IPS-15b (cell line): ENCODE results near the gene PEPD.
"Not testable (repeated sequence)": the region's sequence is repeated elsewhere in the genome, so short reads cannot be mapped to it uniquely, and the experiment has no call there.

Experiments
- H3K27me3 ChIP-seq: one replicate; pipeline ENCODE4 v1.6.1; 2013; ENCODE audit warnings: low read length; ENCODE audit not compliant: control insufficient read depth, insufficient read depth
- H3K36me3 ChIP-seq: one replicate; pipeline ENCODE4 v1.6.1; 2013; ENCODE audit warnings: low read length; ENCODE audit not compliant: control insufficient read depth, insufficient read depth
- H3K4me1 ChIP-seq: one replicate; pipeline ENCODE4 v1.6.1; 2013; ENCODE audit warnings: mild to moderate bottlenecking, low read length; ENCODE audit not compliant: control insufficient read depth, insufficient read depth
- H3K4me3 ChIP-seq: one replicate; pipeline ENCODE4 v1.5.1; 2013; ENCODE audit warnings: low read depth, low read length
- H3K9ac ChIP-seq: one replicate; pipeline ENCODE4 v1.6.1; 2013; ENCODE audit warnings: low read depth, mild to moderate bottlenecking, low read length
- H3K9me3 ChIP-seq: one replicate; pipeline ENCODE4 v1.6.1; 2013; ENCODE audit warnings: mild to moderate bottlenecking, low read length; ENCODE audit not compliant: control insufficient read depth, insufficient read depth

PEPD gene

DNA sequence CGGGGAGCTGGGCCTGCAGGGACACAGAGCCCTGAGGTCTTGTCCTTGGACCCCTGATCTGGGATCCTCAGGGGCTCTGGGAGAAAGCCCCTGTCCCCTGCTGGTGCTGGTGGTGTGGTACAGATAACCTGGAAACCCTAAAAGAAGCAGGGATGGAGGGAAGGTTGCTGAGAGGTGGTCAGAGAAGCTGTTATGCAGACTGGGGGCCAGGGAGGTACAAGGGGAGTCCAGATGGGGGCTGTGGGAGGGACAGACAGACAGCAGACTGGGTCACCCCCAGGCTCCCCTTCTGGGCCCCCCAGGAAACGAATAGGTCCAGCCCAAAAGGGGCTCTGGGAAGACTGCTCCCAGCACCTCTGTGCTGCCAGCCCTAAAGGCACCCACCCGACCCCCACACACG lies 34.7 kb upstream of the PEPD start:
- Histone ChIP-seq H3K9me3 (no peaks in the 10 kb centered on the region), H3K36me3 (no peaks in the 10 kb centered on the region), H3K9ac (no peak overlapping the region), H3K27me3 (no peaks in the 10 kb centered on the region), H3K4me3 (no peak overlapping the region), H3K4me1 (no peaks in the 10 kb centered on the region)

DNA sequence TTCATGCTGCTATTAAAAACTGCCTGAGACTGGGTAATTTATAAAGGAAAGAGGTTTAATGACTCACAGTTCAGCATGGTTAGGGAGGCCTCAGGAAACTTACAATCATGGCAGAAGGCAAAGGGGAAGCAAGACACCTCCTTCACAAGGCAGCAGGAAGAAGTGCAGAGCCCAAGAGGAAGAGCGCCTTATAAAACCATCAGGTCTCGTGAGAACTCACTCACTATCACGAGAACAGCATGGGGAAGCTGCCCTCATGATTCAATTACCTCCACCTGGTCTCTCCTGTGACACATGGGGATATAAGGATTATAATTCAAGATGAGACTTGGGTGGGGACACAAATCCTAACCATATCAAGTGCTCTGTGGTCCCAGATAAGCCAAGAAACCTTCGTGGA lies 34.1 kb upstream of the PEPD start:
- H3K4me1 ChIP-seq, H3K9me3 ChIP-seq, H3K4me3 ChIP-seq, H3K9ac ChIP-seq, H3K36me3 ChIP-seq, H3K27me3 ChIP-seq: not testable (repeated sequence)

DNA sequence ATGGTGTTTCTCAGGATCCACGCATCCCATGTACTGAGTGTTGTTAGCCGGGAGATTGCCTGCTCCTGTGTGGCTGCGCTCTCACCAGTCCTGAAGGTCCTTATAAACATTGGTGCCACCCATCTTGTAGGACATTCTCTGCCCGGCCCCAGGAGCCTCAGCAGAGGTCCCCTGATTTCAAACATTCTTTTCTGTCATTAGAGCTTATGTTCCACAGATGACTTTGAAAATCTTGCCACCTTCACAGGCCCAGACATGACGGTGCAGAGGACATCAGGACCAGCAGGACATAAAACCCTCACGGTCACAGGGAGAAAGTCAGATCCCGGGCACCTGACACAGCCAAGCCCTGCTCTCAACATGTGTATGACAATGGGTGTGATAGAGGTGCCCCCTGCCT lies 33.2 kb upstream of the PEPD start:
- Histone ChIP-seq H3K4me1 (no peaks in the 10 kb centered on the region), H3K9ac (no peak overlapping the region), H3K9me3 (no peaks in the 10 kb centered on the region), H3K36me3 (no peaks in the 10 kb centered on the region), H3K4me3 (no peak overlapping the region), H3K27me3 (no peaks in the 10 kb centered on the region)

DNA sequence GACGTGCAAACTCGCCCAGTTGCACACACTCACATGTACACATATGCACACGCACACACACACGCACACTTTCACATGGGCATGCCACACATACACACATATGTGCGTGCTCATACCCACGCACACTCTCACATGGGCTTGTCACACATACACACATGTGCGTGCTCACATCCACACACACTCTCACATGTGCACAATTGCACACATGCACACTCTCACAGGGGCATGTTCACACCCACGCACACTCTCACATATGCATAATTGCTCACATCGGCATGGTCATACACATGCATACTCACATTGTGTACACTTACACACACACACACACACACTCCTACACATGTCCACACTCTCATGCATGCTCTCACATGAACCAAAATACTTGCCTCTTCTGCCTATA lies 32.8 kb upstream of the PEPD start:
- Histone ChIP-seq H3K36me3 (no peaks in the 10 kb centered on the region), H3K4me3 (no peak overlapping the region), H3K27me3 (no peaks in the 10 kb centered on the region), H3K9me3 (no peaks in the 10 kb centered on the region), H3K9ac (no peak overlapping the region), H3K4me1 (no peaks in the 10 kb centered on the region)

DNA sequence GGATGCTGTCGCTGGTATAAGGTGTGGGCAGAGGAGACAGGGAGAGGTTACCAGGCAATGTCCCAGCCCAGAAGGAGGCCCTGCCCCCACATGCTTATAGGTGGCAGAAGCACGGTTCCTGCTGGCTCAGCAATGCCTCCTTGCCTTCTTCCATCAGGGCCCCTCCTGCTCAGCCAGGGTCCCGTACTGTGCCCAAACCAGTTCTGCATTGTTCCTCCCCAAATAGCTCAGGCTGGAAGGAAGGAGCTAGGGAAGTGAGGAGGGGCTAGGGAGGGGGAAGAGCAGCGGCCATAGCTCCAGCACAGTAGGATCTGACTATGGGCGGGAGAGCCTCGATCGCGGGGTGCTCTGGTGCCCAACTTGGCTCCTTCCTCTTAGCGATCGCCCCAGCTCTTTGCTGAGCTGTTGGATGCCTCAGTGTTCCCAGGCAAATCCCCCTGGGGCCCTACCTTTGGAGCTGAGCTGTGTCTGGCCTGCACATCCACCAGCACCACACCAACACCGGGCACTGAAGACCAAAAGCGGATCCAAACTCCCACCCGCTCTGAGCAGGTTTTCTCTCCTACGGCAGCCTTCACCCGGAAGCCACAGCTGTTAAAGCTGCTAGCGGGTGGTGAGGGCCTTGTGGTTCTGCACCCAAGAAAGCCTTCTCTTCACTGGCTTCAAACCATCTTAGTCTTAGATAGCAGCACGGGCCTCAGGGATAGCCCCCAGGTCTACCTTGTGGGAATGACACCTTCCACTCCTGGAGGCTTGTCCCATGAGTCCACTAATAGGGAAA lies 32.1 kb upstream of the PEPD start:
- no peaks in the 10 kb centered on the region for H3K9me3 ChIP-seq
- H3K9ac ChIP-seq: no peak overlapping the region
- no peaks in the 10 kb centered on the region for H3K4me1 ChIP-seq
- H3K27me3 ChIP-seq: no peaks in the 10 kb centered on the region
- H3K36me3 ChIP-seq: no peaks in the 10 kb centered on the region
- H3K4me3 ChIP-seq: no peak overlapping the region

DNA sequence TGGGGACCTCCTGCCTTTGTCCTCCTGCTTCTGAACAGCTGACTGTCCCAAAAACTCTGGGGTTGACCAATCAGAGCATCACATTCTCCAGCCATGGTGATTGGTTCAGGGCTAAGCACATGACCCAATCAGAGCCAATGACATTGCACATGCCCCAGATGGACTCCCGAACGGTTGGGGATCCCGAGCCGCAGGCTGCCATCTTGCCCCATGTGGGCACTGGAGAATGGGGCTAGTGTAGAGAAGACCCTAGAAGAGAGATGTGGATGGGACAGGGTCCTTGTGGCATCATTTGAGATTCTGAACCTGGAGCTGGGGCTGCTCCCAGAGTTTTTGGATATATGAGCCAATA lies 31.3 kb upstream of the PEPD start:
- Histone ChIP-seq H3K9ac (no peak overlapping the region), H3K36me3 (no peaks in the 10 kb centered on the region), H3K4me1 (no peaks in the 10 kb centered on the region), H3K4me3 (no peak overlapping the region), H3K27me3 (no peaks in the 10 kb centered on the region), H3K9me3 (no peaks in the 10 kb centered on the region)

DNA sequence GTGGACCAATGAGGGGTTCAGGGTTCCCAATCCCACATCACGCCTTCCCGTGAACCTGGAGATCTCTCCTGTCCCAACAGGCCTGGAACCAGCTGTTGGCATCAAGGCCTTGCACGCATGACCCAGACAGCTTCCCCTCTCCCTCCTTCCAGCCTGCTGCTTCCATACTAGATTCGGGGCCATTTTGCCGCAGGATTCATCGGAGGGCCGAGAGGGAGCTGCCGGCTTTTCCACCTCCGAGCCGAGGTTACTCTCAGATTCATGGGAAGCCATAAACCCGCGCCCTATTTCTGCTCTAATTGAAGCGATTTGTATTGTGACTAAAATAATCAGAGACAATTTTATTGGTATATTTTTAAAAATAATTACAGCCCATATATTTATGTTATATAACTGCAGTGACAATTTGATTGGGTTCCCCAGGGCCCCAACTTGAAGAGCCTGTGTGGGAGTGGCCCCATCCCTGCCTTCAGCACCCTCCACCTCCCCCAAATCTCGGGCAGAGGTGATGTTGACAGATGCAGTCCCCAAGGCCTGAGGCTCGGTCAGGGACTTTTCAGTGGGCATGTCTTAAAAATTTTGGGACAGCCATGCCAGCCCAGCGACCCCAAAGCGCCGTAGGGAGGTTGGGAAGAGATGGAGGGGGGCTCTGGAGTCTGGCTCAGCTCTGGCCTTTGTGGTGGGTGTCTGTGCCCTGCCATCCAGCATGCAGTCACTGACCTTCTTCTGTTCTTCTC lies 30.8 kb upstream of the PEPD start:
- Histone ChIP-seq H3K9ac (no peak overlapping the region), H3K27me3 (no peaks in the 10 kb centered on the region), H3K36me3 (no peaks in the 10 kb centered on the region), H3K9me3 (no peaks in the 10 kb centered on the region), H3K4me1 (no peaks in the 10 kb centered on the region), H3K4me3 (no peak overlapping the region)

DNA sequence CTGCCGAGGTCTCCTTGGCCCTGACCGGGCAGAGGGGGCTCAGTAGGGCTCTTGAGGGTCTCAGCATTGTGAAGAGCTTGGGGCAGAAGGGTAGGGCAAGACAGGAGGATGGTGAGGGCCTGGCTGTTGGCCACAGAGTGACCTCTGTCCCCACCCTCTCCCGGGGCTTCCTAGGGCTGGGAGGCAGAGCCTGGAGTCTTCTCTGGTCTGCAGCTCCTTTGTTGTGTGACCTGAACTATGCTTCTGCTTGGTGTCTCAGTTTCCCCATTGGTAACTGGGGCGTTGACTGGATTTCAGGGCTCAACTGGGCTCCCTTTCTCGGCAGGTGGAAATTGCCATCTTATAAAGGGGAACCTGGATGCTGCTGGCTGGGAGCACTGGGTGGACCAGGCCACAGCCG lies 30.1 kb upstream of the PEPD start:
- Histone ChIP-seq H3K4me3 (no peak overlapping the region), H3K9me3 (no peaks in the 10 kb centered on the region), H3K36me3 (no peaks in the 10 kb centered on the region), H3K4me1 (no peaks in the 10 kb centered on the region), H3K27me3 (no peaks in the 10 kb centered on the region), H3K9ac (no peak overlapping the region)

DNA sequence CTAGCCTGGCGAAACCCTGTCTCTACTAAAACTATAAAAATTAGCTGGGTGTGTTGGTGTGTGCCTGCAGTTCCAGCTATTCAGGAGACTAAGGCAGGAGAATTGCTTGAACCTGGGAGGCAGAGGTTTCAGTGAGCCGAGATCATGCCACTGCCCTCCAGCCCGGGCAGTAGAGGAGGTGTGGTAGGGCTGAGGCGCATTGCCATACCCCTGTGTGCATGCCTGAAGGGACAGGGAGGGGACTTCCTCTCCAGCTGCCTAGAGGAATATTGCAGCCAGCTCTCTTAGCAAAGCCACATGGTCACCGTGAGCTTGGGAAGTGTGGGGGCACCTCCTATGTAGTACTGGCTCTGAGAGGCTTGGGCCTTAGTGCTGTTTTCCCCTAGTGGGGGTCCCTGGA lies 29.2 kb upstream of the PEPD start:
- H3K9ac ChIP-seq: no peak overlapping the region
- H3K36me3 ChIP-seq: no peaks in the 10 kb centered on the region
- no peak overlapping the region for H3K4me3 ChIP-seq
- no peaks in the 10 kb centered on the region for H3K9me3 ChIP-seq
- no peaks in the 10 kb centered on the region for H3K27me3 ChIP-seq
- no peaks in the 10 kb centered on the region for H3K4me1 ChIP-seq

DNA sequence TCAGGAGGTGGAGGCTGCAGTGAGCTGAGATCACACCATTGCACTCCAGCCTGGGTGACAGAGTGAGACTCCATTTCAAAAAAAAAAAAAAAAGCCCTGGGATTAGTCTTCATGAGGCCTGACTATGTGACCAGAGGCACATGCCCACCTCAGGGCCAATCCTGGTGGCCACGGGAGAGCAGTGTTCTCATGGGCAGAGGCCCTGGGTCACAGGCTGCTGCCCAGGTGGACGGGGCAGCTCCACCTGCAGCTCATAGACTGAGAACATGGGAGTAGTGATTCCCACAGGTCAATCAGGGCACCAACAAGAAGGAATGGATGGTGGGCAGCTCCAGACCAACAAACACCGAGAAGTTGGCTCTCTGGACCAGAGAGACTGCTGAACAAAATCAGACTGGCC lies 26.1 kb upstream of the PEPD start:
- no peaks in the 10 kb centered on the region for H3K4me1 ChIP-seq
- H3K4me3 ChIP-seq: no peak overlapping the region

DNA sequence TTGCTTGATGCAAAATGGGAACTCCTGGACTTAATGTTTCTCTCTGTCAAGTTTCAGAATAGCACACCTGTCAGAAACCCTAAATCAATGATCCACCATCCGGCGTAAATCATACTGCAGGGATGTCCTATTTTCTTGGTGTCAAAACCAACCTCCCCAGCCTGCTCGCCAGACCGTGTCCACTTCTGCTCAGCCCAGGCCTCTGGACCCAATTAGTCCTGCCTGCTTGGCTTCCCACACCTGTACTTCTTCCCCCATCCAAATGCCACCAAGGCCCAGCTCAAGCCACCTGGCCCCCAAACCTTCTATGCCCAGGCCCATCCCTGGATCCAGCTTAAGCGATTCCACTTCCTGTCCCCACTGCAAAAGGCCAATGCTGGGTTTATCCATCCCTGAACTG lies 25.1 kb upstream of the PEPD start:
- H3K36me3 ChIP-seq: no peaks in the 10 kb centered on the region
- H3K4me3 ChIP-seq: no peak overlapping the region
- H3K9ac ChIP-seq: no peak overlapping the region
- no peaks in the 10 kb centered on the region for H3K27me3 ChIP-seq
- no peaks in the 10 kb centered on the region for H3K9me3 ChIP-seq
- H3K4me1 ChIP-seq: no peaks in the 10 kb centered on the region

More for the DNA sequence above, 26.1 kb upstream of the PEPD start:
- Histone ChIP-seq H3K27me3 (no peaks in the 10 kb centered on the region), H3K9ac (no peak overlapping the region), H3K9me3 (no peaks in the 10 kb centered on the region), H3K36me3 (no peaks in the 10 kb centered on the region)

DNA sequence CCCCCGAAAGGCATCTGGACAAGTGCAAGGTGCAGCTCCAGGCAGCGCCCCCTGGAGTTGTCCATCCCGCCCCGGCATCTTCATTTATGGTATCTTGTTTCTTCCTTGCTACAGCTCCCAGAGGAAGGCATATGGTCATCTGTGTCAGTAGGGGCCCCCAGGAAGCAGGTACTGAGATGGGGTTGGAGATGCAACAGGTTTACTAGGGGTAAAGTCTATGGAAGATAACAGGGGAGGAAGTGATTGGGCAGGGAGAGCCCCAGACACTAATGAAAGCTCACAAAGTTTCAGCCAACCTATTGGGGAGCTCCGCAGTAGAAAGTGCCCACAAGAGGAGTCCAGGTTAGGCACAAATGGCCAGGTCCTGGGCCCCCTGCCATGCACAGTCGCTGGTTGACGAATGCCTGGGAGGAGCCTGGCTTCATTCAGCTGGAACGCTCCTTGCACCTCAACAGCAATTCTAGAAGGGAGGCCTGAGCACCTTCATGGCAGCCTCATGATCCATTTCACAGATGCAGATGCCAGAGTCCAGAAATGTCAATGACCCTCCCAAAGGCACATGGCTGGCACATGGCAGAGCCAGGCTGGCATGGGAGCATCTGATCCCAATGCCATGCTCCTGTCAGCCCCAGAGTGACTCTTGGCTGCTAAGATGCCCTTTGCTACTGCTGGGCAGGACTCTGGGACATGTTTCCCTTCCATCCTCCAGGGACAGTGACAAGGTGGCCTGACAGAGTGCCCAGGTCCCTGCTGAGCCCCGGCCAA lies 23.8 kb upstream of the PEPD start:
- Histone ChIP-seq H3K9ac (no peak overlapping the region), H3K4me3 (no peak overlapping the region), H3K27me3 (no peaks in the 10 kb centered on the region), H3K4me1 (no peaks in the 10 kb centered on the region), H3K36me3 (no peaks in the 10 kb centered on the region), H3K9me3 (no peaks in the 10 kb centered on the region)
